HG03521 (cell line): ENCODE data around the gene NPR2.

Experiments used
- ATAC-seq: cut with Tn5 transposase; IDR thresholded peaks from one replicate; pipeline ENCODE4 v1.9.1; 2021; ENCODE audit warnings: mild to moderate bottlenecking, moderate library complexity; ENCODE audit not compliant: unreplicated experiment

NPR2 gene

GRCh38 chr9:35829084-35829763 is 37.8 kb downstream of the NPR2 start, which contains the start of gene TMEM8B:
Gene TMEM8B, plus strand, starts transcription at chr9:35829228. Its CDS starts 220 bp downstream, at chr9:35829448.
- peak; percentile 78 for ATAC-seq

GRCh38 chr9:35829764-35830096 is 38.3 kb downstream of the NPR2 start:
- ATAC-seq, result no peak

- no peak for ATAC-seq
These were observed 39.6 kb downstream of the NPR2 start for GRCh38 chr9:35831040-35831439.

GRCh38 chr9:35832814-35833213 is 41.4 kb downstream of the NPR2 start:
- no peak for ATAC-seq

- no peak for ATAC-seq
These were observed 43.1 kb downstream of the NPR2 start for GRCh38 chr9:35834260-35835215.

- no peak for ATAC-seq
These were observed 43.8 kb downstream of the NPR2 start for GRCh38 chr9:35835216-35835632.

GRCh38 chr9:35835766-35836165 is 44.4 kb downstream of the NPR2 start:
- ATAC-seq, result no peak

- no peak for ATAC-seq
These were observed 45.2 kb downstream of the NPR2 start for GRCh38 chr9:35836595-35836994.

- ATAC-seq, result no peak
These were observed 48.5 kb downstream of the NPR2 start for GRCh38 chr9:35839926-35840325.

- ATAC-seq, result no peak
These were observed 49.7 kb downstream of the NPR2 start for GRCh38 chr9:35840881-35841644.

- no peak for ATAC-seq
These were observed 50.2 kb downstream of the NPR2 start for GRCh38 chr9:35841645-35841900.

- no peak for ATAC-seq
These were observed 50.8 kb downstream of the NPR2 start for GRCh38 chr9:35842020-35842745.

- peak; percentile 58 for ATAC-seq
These were observed 51.4 kb downstream of the NPR2 start for GRCh38 chr9:35842795-35843194.

GRCh38 chr9:35844628-35845270 is 53.4 kb downstream of the NPR2 start:
- ATAC-seq, result no peak

- ATAC-seq, result no peak
These were observed 54.7 kb downstream of the NPR2 start for GRCh38 chr9:35845824-35846771.

GRCh38 chr9:35847792-35848572 is 56.6 kb downstream of the NPR2 start:
- ATAC-seq, result peak; percentile 87

- ATAC-seq, result no peak
These were observed 61.0 kb downstream of the NPR2 start for GRCh38 chr9:35852267-35852815.
